ENCODE results near the gene FAM83G.

DNA sequence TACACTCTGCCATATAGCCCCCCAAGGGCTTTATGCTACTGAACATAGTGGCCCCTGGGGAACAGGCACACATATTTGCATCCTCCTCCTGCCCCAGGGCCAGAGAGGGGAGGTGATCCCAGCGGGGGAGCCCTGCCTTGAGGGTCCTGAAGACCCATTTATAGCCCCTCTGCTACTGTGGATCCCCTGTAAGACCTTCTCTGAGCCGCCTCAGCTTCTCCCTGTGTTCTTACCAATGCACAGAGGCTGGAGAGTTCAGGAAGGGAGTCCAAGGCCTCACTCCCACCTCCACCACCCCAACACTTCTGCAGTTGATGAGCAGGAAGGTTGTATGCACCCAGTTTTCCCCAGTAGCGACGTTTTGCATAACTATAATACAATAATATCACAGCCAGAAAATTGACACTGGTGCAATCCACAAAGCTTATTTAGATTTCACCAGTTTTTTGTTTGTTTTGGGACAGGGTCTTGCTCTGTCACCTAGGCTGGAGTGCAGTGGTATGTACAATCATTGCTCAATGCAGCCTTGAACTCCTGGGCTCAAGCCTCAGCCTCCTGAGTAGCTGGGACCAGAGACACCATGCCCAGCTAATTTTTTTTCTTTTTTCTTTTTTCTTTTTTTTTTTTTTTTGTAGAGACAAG, 1.3 kb upstream of the FAM83G start:
- no peak for TF ChIP-seq POLR2A (IDR thresholded peaks at IDR 0.05)
- TF ChIP-seq, protein P1, sequence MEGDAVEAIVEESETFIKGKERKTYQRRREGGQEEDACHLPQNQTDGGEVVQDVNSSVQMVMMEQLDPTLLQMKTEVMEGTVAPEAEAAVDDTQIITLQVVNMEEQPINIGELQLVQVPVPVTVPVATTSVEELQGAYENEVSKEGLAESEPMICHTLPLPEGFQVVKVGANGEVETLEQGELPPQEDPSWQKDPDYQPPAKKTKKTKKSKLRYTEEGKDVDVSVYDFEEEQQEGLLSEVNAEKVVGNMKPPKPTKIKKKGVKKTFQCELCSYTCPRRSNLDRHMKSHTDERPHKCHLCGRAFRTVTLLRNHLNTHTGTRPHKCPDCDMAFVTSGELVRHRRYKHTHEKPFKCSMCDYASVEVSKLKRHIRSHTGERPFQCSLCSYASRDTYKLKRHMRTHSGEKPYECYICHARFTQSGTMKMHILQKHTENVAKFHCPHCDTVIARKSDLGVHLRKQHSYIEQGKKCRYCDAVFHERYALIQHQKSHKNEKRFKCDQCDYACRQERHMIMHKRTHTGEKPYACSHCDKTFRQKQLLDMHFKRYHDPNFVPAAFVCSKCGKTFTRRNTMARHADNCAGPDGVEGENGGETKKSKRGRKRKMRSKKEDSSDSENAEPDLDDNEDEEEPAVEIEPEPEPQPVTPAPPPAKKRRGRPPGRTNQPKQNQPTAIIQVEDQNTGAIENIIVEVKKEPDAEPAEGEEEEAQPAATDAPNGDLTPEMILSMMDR (IDR thresholded peaks at IDR 0.05) = no peak
